Measurements from ENCODE around the gene ZCCHC9.

Gene ZCCHC9

GRCh38 chr5:81361600-81361999 lies 60.2 kb downstream of the ZCCHC9 start:
- H3K27ac Mint-ChIP-seq, result no peak overlapping the region
- peaks cover 11% of the 10 kb centered on the region for H3K4me1 Mint-ChIP-seq
- H3K4me3 Mint-ChIP-seq, result no peak overlapping the region
- no peaks in the 10 kb centered on the region for H3K36me3 Mint-ChIP-seq (ENCODE audit: low read depth)
- TF ChIP-seq CTCF (IDR thresholded peaks at IDR 0.05), result no peak
- DNase-seq, result no peak
- H3K27me3 Mint-ChIP-seq (ENCODE audit: low read depth, poor library complexity), result no peaks in the 10 kb centered on the region
- H3K9me3 Mint-ChIP-seq, result no peaks in the 10 kb centered on the region
